Stimulated activated naive B cell treated with anti-CD40 and anti-IgM and Interleukin-4, amounts not matched to agents 10 μg/mL and 1 μg/mL and 100 μg/mL, for 72 hours (primary cell): ENCODE measurements around the gene ACADVL.
"Not testable (repeated sequence)": the region's sequence is repeated elsewhere in the genome, so short reads cannot be mapped to it uniquely, and the experiment has no call there.

Experiments
- ATAC-seq, 2 donors: fragments of 150-1000 bp; cut with Tn5 transposase; replicated peaks; 2 replicates each; pipeline ENCODE4 v1.10.0; 2021; ENCODE audit warnings: moderate library complexity in 1 of 2
- DNase-seq: peaks from one replicate; pipeline ENCODE4 v3.0.0; 2021
- H3K27ac Mint-ChIP-seq: one replicate; pipeline ENCODE4 v1.8.0; 2022; ENCODE audit warnings: mild to moderate bottlenecking, mixed read lengths
- H3K27me3 Mint-ChIP-seq, 2 donors: one replicate each; pipeline ENCODE4 v1.8.0; 2022; ENCODE audit warnings: mixed read lengths in 2 of 2
- H3K36me3 Mint-ChIP-seq, 2 donors: one replicate each; pipeline ENCODE4 v1.8.0; 2022; ENCODE audit warnings: mixed read lengths in 2 of 2, mild to moderate bottlenecking in 1 of 2
- H3K4me1 Mint-ChIP-seq, 2 donors: one replicate each; pipeline ENCODE4 v1.8.0; 2022; ENCODE audit warnings: mixed read lengths in 2 of 2, mild to moderate bottlenecking in 1 of 2
- H3K4me3 Mint-ChIP-seq, 2 donors: one replicate each; pipeline ENCODE4 v1.8.0; 2022; ENCODE audit warnings: mild to moderate bottlenecking in 2 of 2, mixed read lengths in 2 of 2, moderate library complexity in 1 of 2
- H3K9me3 Mint-ChIP-seq, 2 donors: one replicate each; pipeline ENCODE4 v1.8.0; 2022; ENCODE audit warnings: mixed read lengths in 2 of 2, mild to moderate bottlenecking in 1 of 2

The ACADVL gene

GRCh38 chr17:7239091-7240027 lies 19.6 kb downstream of the ACADVL start, which contains the start of gene PHF23:
PHF23 (minus strand) TSS chr17:7239457; CDS start chr17:7239279, 178 bp downstream.
- Mint-ChIP-seq H3K4me1 (peaks cover 55 to 75% of the 10 kb centered on the region in 2 donors), H3K36me3 (peaks cover 52 to 65% of the 10 kb centered on the region in 2 donors), H3K9me3 (no peaks in the 10 kb centered on the region), H3K4me3 (peak within 1 kb of the TSS; percentile 95), H3K27me3 (no peaks in the 10 kb centered on the region), H3K27ac (peak within 1 kb of the TSS; percentile 94)
- ATAC-seq (peak; percentile 66 to 71), DNase-seq (peak; percentile 96)

- peak overlapping the region; percentile 94 for H3K27ac Mint-ChIP-seq
- H3K4me3 Mint-ChIP-seq = peak overlapping the region; percentile 95
- no peaks in the 10 kb centered on the region for H3K9me3 Mint-ChIP-seq
- peaks cover 50 to 59% of the 10 kb centered on the region in 2 donors for H3K36me3 Mint-ChIP-seq
- no peaks in the 10 kb centered on the region for H3K27me3 Mint-ChIP-seq
- ATAC-seq = no peak
- H3K4me1 Mint-ChIP-seq = peaks cover 51 to 65% of the 10 kb centered on the region in 2 donors
- no peak for DNase-seq
Observed at GRCh38 chr17:7240375-7240774, 20.6 kb downstream of the ACADVL start.

GRCh38 chr17:7241090-7241733 lies 21.5 kb downstream of the ACADVL start:
- no peak for DNase-seq
- Mint-ChIP-seq H3K27me3 (no peaks in the 10 kb centered on the region), H3K36me3 (peaks cover 48 to 55% of the 10 kb centered on the region in 2 donors), H3K4me1 (peaks cover 42 to 61% of the 10 kb centered on the region in 2 donors), H3K4me3 (peak overlapping the region; percentile 95), H3K9me3 (no peaks in the 10 kb centered on the region), H3K27ac (peak overlapping the region; percentile 98)
- ATAC-seq = no peak

- Mint-ChIP-seq H3K36me3 (peaks cover 47 to 57% of the 10 kb centered on the region in 2 donors), H3K4me1 (peaks cover 41 to 61% of the 10 kb centered on the region in 2 donors)
Observed at GRCh38 chr17:7241783-7242716, 22.3 kb downstream of the ACADVL start, which contains the start of gene GABARAP. GABARAP (minus strand) TSS chr17:7242449; CDS start chr17:7242330, 119 bp downstream.

GRCh38 chr17:7242717-7243452 lies 23.1 kb downstream of the ACADVL start:
- Mint-ChIP-seq H3K27ac (peak overlapping the region; percentile 98), H3K9me3 (no peaks in the 10 kb centered on the region), H3K36me3 (peaks cover 45 to 55% of the 10 kb centered on the region in 2 donors), H3K27me3 (no peaks in the 10 kb centered on the region), H3K4me1 (peaks cover 37 to 56% of the 10 kb centered on the region in 2 donors), H3K4me3 (peak overlapping the region; percentile 95)
- DNase-seq = peak; percentile 84
- ATAC-seq = peak; percentile 30 to 53

More at GRCh38 chr17:7241783-7242716, 22.3 kb downstream of the ACADVL start, which contains the start of gene GABARAP:
- H3K4me3 Mint-ChIP-seq = peak within 1 kb of the TSS; percentile 95
- H3K27ac Mint-ChIP-seq = peak within 1 kb of the TSS; percentile 98
- no peaks in the 10 kb centered on the region for H3K27me3 Mint-ChIP-seq
- H3K9me3 Mint-ChIP-seq = no peaks in the 10 kb centered on the region
- ATAC-seq (peak; percentile 22 to 44), DNase-seq (peak; percentile 85)

GRCh38 chr17:7243453-7243729 lies 23.7 kb downstream of the ACADVL start:
- H3K4me3 Mint-ChIP-seq = peak overlapping the region; percentile 95
- ATAC-seq = no peak
- peak overlapping the region; percentile 98 for H3K27ac Mint-ChIP-seq
- no peak for DNase-seq
- H3K36me3 Mint-ChIP-seq = peaks cover 43 to 52% of the 10 kb centered on the region in 2 donors
- peaks cover 37 to 57% of the 10 kb centered on the region in 2 donors for H3K4me1 Mint-ChIP-seq
- H3K9me3 Mint-ChIP-seq = no peaks in the 10 kb centered on the region
- no peaks in the 10 kb centered on the region for H3K27me3 Mint-ChIP-seq

GRCh38 chr17:7243838-7244237 lies 24.1 kb downstream of the ACADVL start:
- not testable (repeated sequence) for H3K9me3 Mint-ChIP-seq, H3K4me3 Mint-ChIP-seq, DNase-seq, H3K27me3 Mint-ChIP-seq, H3K27ac Mint-ChIP-seq, ATAC-seq
- H3K36me3 Mint-ChIP-seq = peaks cover 40 to 48% of the 10 kb centered on the region in 2 donors
- H3K4me1 Mint-ChIP-seq = peaks cover 40 to 61% of the 10 kb centered on the region in 2 donors

GRCh38 chr17:7246779-7247178 lies 27.0 kb downstream of the ACADVL start:
- H3K27me3 Mint-ChIP-seq = no peaks in the 10 kb centered on the region
- H3K27ac Mint-ChIP-seq = peak overlapping the region; percentile 49
- ATAC-seq = no peak
- no peak for DNase-seq
- H3K36me3 Mint-ChIP-seq = peaks cover 41 to 42% of the 10 kb centered on the region in 2 donors
- no peak overlapping the region for H3K4me3 Mint-ChIP-seq
- peaks cover 28 to 59% of the 10 kb centered on the region in 2 donors for H3K4me1 Mint-ChIP-seq
- H3K9me3 Mint-ChIP-seq = no peaks in the 10 kb centered on the region

- DNase-seq = no peak
- Mint-ChIP-seq H3K27me3 (no peaks in the 10 kb centered on the region), H3K27ac (peak overlapping the region; percentile 16), H3K4me1 (peaks cover 26 to 60% of the 10 kb centered on the region in 2 donors), H3K9me3 (no peaks in the 10 kb centered on the region), H3K4me3 (peak overlapping the region in 1 of 2 donors; percentile 98), H3K36me3 (peaks cover 38 to 43% of the 10 kb centered on the region in 2 donors)
- no peak for ATAC-seq
Observed at GRCh38 chr17:7248796-7249195, 29.1 kb downstream of the ACADVL start.

GRCh38 chr17:7249214-7249613 lies 29.5 kb downstream of the ACADVL start:
- DNase-seq (no peak), ATAC-seq (no peak)
- no peaks in the 10 kb centered on the region for H3K9me3 Mint-ChIP-seq
- H3K4me1 Mint-ChIP-seq = peaks cover 26 to 60% of the 10 kb centered on the region in 2 donors
- H3K27ac Mint-ChIP-seq = peak overlapping the region; percentile 22
- H3K36me3 Mint-ChIP-seq = peaks cover 40 to 46% of the 10 kb centered on the region in 2 donors
- no peaks in the 10 kb centered on the region for H3K27me3 Mint-ChIP-seq
- peak overlapping the region; percentile 92 to 98 for H3K4me3 Mint-ChIP-seq

- Mint-ChIP-seq H3K9me3 (no peaks in the 10 kb centered on the region), H3K36me3 (peaks cover 36 to 47% of the 10 kb centered on the region in 2 donors), H3K27ac (peak overlapping the region; percentile 100), H3K4me3 (peak overlapping the region; percentile 92 to 98), H3K27me3 (no peaks in the 10 kb centered on the region), H3K4me1 (peaks cover 26 to 65% of the 10 kb centered on the region in 2 donors)
- ATAC-seq (no peak), DNase-seq (no peak)
Observed at GRCh38 chr17:7249830-7250229, 30.1 kb downstream of the ACADVL start.

GRCh38 chr17:7250695-7251627 lies 31.2 kb downstream of the ACADVL start:
- Mint-ChIP-seq H3K27me3 (no peaks in the 10 kb centered on the region), H3K4me3 (peak overlapping the region; percentile 92 to 98), H3K4me1 (peaks cover 26 to 65% of the 10 kb centered on the region in 2 donors), H3K27ac (peak overlapping the region; percentile 100), H3K36me3 (peaks cover 33 to 48% of the 10 kb centered on the region in 2 donors), H3K9me3 (no peaks in the 10 kb centered on the region)
- ATAC-seq (peak; percentile 16 to 22), DNase-seq (peak; percentile 42)
